K562 (cell line): ENCODE data around the gene NPB. TPM values are rescaled to one million over a fixed set of nuclear protein-coding genes. Genes with fewer than 3 reads are reported as not detected.
A peak's percentile ranks its signal among the peaks of the same experiment; 100 is the strongest.

Experiments used
- ARHGAP35 ChIP-seq: fragments of 450-650 bp; IDR thresholded peaks from 2 replicates; pipeline ENCODE4 v1.6.1; 2018; ENCODE audit not compliant: partially characterized antibody
- GATAD2B ChIP-seq: fragments of 450-650 bp; IDR thresholded peaks from 2 replicates; pipeline ENCODE4 v1.6.1; 2017; ENCODE audit warnings: mild to moderate bottlenecking, borderline replicate concordance
- PPARD ChIP-seq: fragments of 250-450 bp; sonication (Bioruptor Pico); IDR thresholded peaks from 2 replicates; pipeline ENCODE4 v1.8.0; 2022; ENCODE audit warnings: inconsistent platforms, mild to moderate bottlenecking, moderate library complexity
- PREB ChIP-seq: sonication (generic); formaldehyde crosslinking; IDR thresholded peaks from 2 replicates; pipeline ENCODE4 v1.8.1; 2023; ENCODE audit warnings: mild to moderate bottlenecking, missing genetic modification reagents
- SMAD4 ChIP-seq: fragments of 250-450 bp; sonication (Bioruptor Pico); conservative IDR thresholded peaks from 2 replicates; pipeline ENCODE4 v1.8.0; 2021; ENCODE audit warnings: inconsistent platforms, mild to moderate bottlenecking, moderate library complexity
- SPI1 ChIP-seq: IDR thresholded peaks from 2 replicates; pipeline ENCODE4 v1.6.1; 2011; ENCODE audit warnings: low read depth, low read length, control low read depth, borderline replicate concordance
- ZBTB40 ChIP-seq, 2 experiments: fragments of 450-650 bp in 1 of 2; sonication (generic) in 1 of 2; formaldehyde crosslinking in 1 of 2; IDR thresholded peaks; 2 replicates each; pipeline versions ENCODE4 v1.7.1 to v1.9.0; 2016 to 2022; ENCODE audit warnings: inconsistent platforms in 1 of 2, mild to moderate bottlenecking in 1 of 2, missing genetic modification reagents in 1 of 2
- ZBTB9 ChIP-seq: fragments of 450-650 bp; formaldehyde crosslinking; IDR thresholded peaks from 2 replicates; pipeline ENCODE4 v1.4.0; 2020; ENCODE audit warnings: mild to moderate bottlenecking, moderate library complexity
- ZNF717 ChIP-seq: fragments of 250-450 bp; sonication (Bioruptor Pico); IDR thresholded peaks from 2 replicates; pipeline ENCODE4 v1.5.0; 2021
- polyA plus RNA-seq, 8 experiments: library from polyadenylated mRNA; depleted of rRNA in 4 of 8; stranded (reverse) in 5 of 8; unstranded in 3 of 8; fragments of >200 nt; fragmentation: Nextera tagmentation in 2 of 8; fragmentation: Illumina TruSeq in 1 of 8; extraction: Ambion mirVana in 2 of 8; extraction: Trizol in 1 of 8; gene quantifications; 2 replicates each; pipeline versions ENCODE4 v1.2.1 to v1.2.3, GENCODE V29; 2011 to 2014; ENCODE audit warnings: inconsistent platforms in 1 of 8, missing spikeins in 1 of 8
- total RNA-seq, 7 experiments: library from RNA; depleted of rRNA in 6 of 7; stranded (reverse); fragments of >200 nt in 6 of 7; fragmentation: Illumina TruSeq in 2 of 7; extraction: Trizol in 2 of 7; gene quantifications; 2 replicates each; pipeline versions ENCODE4 v1.2.1 to v1.2.3, GENCODE V29; 2011 to 2021; ENCODE audit warnings: low replicate concordance in 1 of 7
- TF ChIP-seq, protein P1 (sequence below): fragments of 250-450 bp; sonication (Bioruptor Pico); IDR thresholded peaks from 2 replicates; pipeline ENCODE4 v1.4.0; 2020; ENCODE audit warnings: borderline replicate concordance

The NPB gene
- total and polyA plus RNA-seq, 9 of the 15 experiments (the other 6 are each of a cell fraction or from before 2014, with no cell fraction given): 0.03 to 0.61 (median 0.14) TPM; not detected in 2

DNA sequence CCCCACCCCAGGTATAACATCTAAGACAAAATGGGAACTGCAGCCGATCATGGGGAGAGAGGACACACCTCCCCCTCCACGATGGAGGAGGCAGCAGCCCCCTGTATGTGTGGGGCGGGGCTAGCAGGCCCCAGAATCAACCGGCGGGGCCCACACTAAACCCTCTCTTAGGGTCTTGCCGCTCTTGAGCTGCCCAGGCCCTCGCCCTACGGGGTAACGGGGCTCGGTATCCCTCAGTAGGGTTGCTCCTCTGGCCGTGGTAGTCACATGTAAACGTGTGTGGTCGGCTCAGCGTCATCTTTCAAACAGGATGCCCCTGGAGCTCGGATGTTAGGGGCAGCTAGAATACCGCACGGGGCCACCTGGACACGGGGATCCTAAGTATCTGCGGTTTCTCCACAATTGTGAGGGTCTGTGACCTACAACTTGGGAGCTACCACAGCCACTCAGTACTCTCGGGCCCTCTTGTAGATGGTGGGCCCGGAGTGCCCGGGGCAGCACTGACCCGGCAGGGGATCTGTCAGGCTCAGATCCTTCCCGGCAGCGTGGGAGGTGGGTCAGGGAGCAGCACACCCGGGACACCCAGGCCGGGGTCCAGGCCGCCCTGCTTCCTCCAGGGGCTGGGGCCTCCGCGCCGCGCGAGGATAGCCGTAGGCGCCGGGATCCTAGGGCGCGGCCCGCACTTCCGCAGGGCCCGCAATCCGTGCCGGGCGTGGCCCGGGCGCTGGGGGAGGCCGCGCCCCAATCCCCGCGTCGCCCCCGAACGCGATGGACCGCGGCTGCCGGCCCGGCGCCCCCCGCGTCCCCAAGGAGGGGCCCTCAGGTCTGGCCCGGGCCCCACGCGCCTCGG lies 31.7 kb upstream of the NPB start (continued):
- TF ChIP-seq ZBTB40 (IDR thresholded peaks at IDR 0.05): no peak
- TF ChIP-seq ZBTB40 (CRISPR knock-in tag; IDR thresholded peaks at IDR 0.05): peak; percentile 24; the same call in 1 of the 2 replicates
- no peak for TF ChIP-seq ZNF717 (CRISPR knock-in tag)
- peak; percentile 41; the same call in 1 of the 2 replicates for TF ChIP-seq SPI1
- peak; percentile 70; the same call in 1 of the 2 replicates for TF ChIP-seq PREB (CRISPR knock-in tag)
- no peak for TF ChIP-seq ZBTB9 (CRISPR knock-in tag)
- TF ChIP-seq PPARD: no peak
- TF ChIP-seq SMAD4 (CRISPR knock-in tag): peak; percentile 25; the same call in 1 of the 2 replicates
- TF ChIP-seq ARHGAP35: no peak
- TF ChIP-seq GATAD2B: peak; percentile 78
- TF ChIP-seq, protein P1, sequence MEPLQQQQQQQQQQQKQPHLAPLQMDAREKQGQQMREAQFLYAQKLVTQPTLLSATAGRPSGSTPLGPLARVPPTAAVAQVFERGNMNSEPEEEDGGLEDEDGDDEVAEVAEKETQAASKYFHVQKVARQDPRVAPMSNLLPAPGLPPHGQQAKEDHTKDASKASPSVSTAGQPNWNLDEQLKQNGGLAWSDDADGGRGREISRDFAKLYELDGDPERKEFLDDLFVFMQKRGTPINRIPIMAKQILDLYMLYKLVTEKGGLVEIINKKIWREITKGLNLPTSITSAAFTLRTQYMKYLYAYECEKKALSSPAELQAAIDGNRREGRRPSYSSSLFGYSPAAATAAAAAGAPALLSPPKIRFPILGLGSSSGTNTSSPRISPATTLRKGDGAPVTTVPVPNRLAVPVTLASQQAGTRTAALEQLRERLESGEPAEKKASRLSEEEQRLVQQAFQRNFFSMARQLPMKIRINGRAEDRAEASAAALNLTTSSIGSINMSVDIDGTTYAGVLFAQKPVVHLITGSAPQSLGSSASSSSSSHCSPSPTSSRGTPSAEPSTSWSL (CRISPR knock-in tag): no peak
